Retinal pigment epithelial cell (primary cell): ENCODE measurements around the gene XDH.

ENCODE experiments used
- DNase-seq: peaks from one replicate; pipeline ENCODE4 v3.0.0-alpha.2; 2010; ENCODE audit warnings: low read depth
- H3K4me3 ChIP-seq: 2 replicates; pipeline ENCODE4 v1.5.1; 2011; ENCODE audit warnings: mild to moderate bottlenecking, low read length, control low read depth, moderate library complexity
- TF ChIP-seq, protein P1 (sequence below): conservative IDR thresholded peaks from 2 replicates; pipeline ENCODE4 v1.5.1; 2011; ENCODE audit warnings: low read depth, low read length, control low read depth, inconsistent platforms

Gene XDH

DNA sequence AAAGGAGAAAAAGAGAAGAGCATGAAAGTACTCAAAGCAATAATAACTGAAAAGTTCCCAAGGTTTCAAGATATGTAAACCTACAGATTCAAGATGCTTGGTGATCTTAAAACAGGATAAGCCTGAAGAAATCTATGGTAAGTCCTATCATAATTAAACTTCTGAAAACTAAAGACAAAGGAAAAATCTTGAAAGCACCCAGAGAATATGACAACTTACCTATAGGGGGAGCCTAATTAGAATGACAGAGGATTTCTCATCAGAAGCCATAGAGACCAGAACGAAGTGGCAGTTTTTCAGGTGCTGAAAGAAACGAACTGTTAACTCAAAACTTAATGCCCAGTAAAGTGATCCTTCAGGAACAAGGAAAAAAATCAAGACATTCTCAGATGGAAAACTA, 59.7 kb downstream of the XDH start:
- TF ChIP-seq, protein P1, sequence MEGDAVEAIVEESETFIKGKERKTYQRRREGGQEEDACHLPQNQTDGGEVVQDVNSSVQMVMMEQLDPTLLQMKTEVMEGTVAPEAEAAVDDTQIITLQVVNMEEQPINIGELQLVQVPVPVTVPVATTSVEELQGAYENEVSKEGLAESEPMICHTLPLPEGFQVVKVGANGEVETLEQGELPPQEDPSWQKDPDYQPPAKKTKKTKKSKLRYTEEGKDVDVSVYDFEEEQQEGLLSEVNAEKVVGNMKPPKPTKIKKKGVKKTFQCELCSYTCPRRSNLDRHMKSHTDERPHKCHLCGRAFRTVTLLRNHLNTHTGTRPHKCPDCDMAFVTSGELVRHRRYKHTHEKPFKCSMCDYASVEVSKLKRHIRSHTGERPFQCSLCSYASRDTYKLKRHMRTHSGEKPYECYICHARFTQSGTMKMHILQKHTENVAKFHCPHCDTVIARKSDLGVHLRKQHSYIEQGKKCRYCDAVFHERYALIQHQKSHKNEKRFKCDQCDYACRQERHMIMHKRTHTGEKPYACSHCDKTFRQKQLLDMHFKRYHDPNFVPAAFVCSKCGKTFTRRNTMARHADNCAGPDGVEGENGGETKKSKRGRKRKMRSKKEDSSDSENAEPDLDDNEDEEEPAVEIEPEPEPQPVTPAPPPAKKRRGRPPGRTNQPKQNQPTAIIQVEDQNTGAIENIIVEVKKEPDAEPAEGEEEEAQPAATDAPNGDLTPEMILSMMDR: peak; percentile 57
- no peak overlapping the region for H3K4me3 ChIP-seq
- DNase-seq: no peak

DNA sequence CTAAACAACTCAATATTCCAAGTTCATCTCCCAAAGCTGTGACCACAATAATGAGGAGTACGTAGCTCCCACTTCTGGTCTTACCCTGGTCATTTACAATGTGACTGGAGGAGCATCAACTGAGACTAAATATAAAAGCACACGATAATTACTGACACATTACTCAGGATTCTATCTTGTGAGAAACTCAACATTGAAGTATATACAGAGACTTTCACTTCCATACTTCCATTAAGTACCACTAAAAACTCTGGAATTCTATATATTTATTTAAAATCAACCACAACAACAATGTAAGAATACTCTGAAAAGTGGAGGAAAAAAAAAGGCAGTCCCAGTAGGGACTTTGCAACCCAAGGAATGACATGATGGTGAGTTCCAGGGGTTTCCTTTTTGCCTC, 61.4 kb downstream of the XDH start:
- TF ChIP-seq, protein P1: no peak
- H3K4me3 ChIP-seq: no peak overlapping the region
- DNase-seq: no peak

DNA sequence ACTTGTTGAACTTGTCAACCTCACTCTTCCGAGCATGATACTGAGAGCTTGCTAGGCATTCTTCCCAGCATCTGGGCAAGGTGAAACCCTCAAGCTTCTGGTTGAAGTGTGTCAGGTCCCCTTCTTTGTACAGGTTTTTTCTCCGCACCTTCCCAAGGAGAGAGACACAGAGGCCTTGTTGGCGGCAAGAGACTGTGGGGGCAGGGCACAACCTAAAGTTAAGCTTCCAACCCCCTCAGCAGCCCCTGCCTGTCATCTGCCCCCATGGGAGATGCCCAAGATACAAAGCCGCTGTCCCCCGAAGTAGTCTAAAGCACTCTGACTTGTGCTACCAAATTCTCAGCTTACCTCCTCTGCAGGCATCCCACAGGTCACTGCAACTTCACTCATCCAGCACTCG, 64.9 kb downstream of the XDH start:
- TF ChIP-seq, protein P1: no peak
- DNase-seq: no peak
- no peak overlapping the region for H3K4me3 ChIP-seq

DNA sequence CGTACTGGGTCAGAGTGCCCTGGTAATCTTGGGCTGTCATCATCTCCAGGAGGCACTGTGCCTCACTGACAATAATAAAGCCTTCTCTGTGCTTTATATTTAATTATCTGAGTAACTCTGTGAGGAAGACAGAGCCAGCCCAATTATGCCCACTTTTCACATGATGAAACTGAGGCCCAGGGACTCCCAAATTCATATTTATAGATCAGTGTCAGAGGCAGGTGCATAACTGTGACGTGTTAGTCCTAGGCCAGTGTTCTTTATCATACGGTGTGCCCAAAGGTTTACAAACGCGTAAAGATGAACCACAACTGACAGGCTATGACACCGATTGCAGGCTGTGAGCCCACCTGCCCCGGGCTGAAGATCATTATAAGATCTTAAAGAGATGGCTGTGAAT, 65.4 kb downstream of the XDH start:
- TF ChIP-seq, protein P1: no peak
- no peak for DNase-seq
- no peak overlapping the region for H3K4me3 ChIP-seq

DNA sequence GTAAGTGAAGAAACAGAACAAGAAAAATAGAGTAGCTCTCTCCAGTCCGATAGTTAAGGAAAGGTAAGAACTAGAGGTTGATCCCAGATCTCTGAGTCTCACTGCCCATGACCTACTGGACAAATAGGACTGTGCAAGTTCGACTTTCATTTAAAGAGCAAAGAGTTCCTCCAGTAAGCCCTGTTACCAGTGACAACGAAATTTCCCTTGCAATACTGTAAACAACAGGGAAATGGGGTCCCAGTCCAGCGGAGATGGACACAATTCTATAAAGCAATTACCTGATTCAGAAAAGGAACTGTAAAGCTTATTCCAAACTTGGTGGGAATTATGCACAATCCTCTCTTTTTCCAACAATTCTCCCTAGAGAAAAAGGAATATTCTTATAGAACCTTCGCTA, 65.9 kb downstream of the XDH start:
- TF ChIP-seq, protein P1: no peak
- DNase-seq: no peak
- no peak overlapping the region for H3K4me3 ChIP-seq

DNA sequence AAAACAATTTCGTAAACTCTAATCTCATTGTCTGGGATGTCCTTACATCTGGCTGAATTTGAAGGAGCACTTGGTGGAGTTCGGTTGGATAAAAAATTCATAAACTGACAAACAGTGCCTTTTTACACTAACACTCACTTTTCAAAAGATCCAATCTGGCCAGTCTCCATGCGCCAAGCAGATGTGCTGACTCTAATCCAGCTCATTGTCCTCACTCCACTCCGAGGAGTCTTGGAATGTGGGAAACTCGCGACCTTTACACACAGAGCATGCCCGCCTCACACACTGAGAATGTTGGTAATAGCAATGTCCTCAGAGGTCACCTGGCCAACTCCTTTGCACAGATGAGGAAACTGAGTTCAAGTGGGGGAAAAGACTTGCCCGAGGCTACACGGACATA, 66.8 kb downstream of the XDH start:
- no peak for DNase-seq
- H3K4me3 ChIP-seq: no peak overlapping the region
- TF ChIP-seq, protein P1: no peak

DNA sequence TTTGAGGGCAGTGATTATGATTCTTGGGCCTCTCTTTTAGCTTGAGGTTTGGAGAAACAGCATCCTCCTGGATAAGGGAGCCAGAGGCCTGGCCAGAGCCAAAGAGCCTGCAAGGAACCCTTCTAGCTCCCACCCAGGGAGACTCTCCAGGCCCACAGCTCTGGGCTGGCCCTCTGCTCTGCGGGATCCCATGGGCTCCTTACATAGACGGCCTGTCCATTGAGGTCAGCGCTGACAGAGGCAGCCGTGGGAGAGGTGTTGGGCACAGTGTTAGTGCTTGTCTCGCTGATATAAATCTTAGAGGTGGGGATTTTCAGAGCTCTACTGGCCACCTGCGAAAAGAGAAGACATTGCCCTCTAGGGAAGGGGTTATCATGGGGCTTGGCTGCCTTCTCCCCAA, 67.2 kb downstream of the XDH start:
- TF ChIP-seq, protein P1: no peak
- no peak for DNase-seq
- no peak overlapping the region for H3K4me3 ChIP-seq
